Mesodermal cell (in vitro differentiated cells): ENCODE results near the gene ZFP3.

Experiments used
- H3K27ac ChIP-seq: 2 replicates; pipeline ENCODE4 v1.7.0; 2013; ENCODE audit warnings: mild to moderate bottlenecking, low read depth, low read length, moderate library complexity; ENCODE audit not compliant: severe bottlenecking
- H3K36me3 ChIP-seq: 2 replicates; pipeline ENCODE4 v1.7.1; 2013; ENCODE audit warnings: mild to moderate bottlenecking, low read length, moderate library complexity; ENCODE audit not compliant: control insufficient read depth, insufficient read depth
- H3K4me1 ChIP-seq: one replicate; pipeline ENCODE4 v1.7.1; 2013; ENCODE audit warnings: mild to moderate bottlenecking, low read length; ENCODE audit not compliant: insufficient read depth, control insufficient read depth, poor library complexity, severe bottlenecking
- H3K4me3 ChIP-seq: 2 replicates; pipeline ENCODE4 v1.7.0; 2013; ENCODE audit warnings: low read length, control low read depth, mild to moderate bottlenecking; ENCODE audit not compliant: insufficient read depth, poor library complexity, severe bottlenecking; ENCODE audit errors: extremely low read depth
- H3K9me3 ChIP-seq: 2 replicates; pipeline ENCODE4 v1.7.1; 2013; ENCODE audit warnings: mild to moderate bottlenecking, low read length, moderate library complexity; ENCODE audit not compliant: control insufficient read depth
- WGBS, 2 experiments: methylation state at CpG; one replicate each; pipeline ENCODE4 v1.1.5; 2013; ENCODE audit warnings: missing lambda C conversion rate in 2 of 2; ENCODE audit not compliant: insufficient coverage in 2 of 2; 5-methylcytosine and 5-hydroxymethylcytosine counted together

ZFP3 gene

DNA sequence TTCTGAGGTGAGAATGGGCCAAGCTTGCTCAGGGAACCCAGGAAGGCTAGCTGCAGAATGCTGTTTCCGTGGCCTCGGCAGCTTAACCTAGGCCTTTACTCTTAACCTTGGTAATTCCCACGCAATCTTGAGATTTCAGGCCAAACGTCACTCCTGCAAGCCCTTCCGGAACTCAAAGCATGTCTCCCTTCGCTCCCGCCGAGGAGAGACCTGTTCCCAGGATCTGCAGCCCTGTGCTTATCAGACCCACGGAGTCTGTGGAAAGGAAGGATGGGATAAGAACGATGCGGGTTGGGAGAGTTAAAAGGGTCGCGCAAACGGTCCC lies 524 bp upstream of the ZFP3 start:
- no peak overlapping the region for H3K27ac ChIP-seq
- no peak overlapping the region for H3K4me3 ChIP-seq
- whole genome bisulfite sequencing, 2 experiments, result 94 to 96% methylated on average over 14 of the region's 14 CpGs
- no peaks in the 10 kb centered on the region for H3K36me3 ChIP-seq
- no peaks in the 10 kb centered on the region for H3K9me3 ChIP-seq
- no peaks in the 10 kb centered on the region for H3K4me1 ChIP-seq

DNA sequence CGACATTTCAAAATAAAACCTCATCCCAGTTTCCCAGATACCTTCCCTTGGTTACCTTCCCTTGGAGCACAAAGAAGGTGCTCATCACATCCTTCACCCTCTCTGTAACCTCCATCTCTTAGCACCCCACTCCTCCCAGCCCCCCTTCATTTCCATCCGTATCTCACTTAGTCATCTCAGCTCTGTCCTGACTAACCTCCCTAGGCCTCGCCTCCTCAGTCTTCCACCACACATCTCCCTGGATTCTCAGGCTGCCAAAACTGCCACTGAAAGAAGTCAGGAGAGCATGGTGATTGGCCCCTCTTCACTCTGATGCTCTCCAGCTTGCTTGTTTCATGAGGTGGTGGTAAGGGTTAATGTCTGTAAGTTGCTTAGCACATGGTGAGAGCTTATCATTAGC lies 2.3 kb downstream of the ZFP3 start:
- H3K4me1 ChIP-seq, result no peaks in the 10 kb centered on the region
- H3K36me3 ChIP-seq, result no peaks in the 10 kb centered on the region
- WGBS, 2 experiments, result 100% methylated on average over 1 to 2 of the region's 3 CpGs
- H3K9me3 ChIP-seq, result no peaks in the 10 kb centered on the region
- no peak overlapping the region for H3K27ac ChIP-seq
- H3K4me3 ChIP-seq, result no peak overlapping the region

DNA sequence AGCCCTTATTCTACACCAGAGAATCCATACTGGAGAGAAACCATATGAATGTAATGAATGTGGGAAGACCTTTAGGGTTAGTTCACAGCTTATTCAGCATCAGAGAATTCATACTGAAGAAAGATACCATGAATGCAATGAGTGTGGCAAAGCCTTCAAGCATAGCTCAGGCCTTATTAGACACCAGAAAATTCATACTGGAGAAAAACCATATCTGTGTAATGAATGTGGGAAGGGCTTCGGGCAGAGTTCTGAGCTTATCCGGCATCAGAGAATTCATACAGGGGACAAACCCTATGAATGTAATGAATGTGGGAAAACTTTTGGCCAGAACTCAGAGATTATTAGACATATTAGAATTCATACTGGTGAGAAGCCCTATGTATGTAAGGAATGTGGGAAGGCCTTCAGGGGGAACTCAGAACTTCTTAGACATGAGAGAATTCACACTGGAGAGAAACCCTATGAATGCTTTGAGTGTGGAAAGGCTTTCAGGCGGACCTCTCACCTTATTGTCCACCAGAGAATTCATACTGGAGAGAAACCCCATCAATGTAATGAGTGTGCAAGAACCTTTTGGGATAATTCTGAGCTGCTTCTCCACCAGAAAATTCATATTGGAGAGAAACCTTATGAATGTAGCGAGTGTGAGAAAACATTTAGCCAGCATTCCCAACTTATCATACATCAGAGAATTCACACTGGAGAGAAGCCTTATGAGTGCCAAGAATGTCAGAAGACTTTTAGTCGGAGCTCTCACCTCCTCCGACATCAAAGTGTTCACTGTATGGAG lies 14.1 kb downstream of the ZFP3 start:
- H3K9me3 ChIP-seq, result peaks cover 75% of the 10 kb centered on the region

DNA sequence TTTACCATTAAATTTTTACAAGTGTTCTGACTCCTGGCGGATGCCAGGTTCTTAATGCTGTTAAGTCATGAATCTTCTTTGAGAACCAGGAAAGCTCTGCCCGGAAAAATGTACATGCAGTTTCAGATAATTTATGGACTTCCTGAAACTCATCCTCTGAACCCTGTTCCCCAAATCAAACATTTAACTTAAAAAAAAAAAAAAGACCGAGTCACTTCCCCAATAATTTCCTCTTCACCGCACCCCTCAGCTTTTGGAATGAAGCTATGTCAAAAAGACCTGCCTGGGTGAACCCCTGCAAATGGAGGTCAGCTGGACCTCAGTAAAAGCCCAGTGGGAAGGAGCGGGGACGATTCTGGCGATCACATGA lies 18.4 kb downstream of the ZFP3 start:
- Histone ChIP-seq H3K27ac (no peak overlapping the region), H3K4me3 (peak overlapping the region; percentile 37), H3K36me3 (no peaks in the 10 kb centered on the region), H3K9me3 (peaks cover 49% of the 10 kb centered on the region), H3K4me1 (no peaks in the 10 kb centered on the region)
- 75 to 82% methylated on average over 5 to 6 of the region's 7 CpGs for WGBS, 2 experiments

More for the DNA sequence above, 14.1 kb downstream of the ZFP3 start:
- H3K4me1 ChIP-seq, result no peaks in the 10 kb centered on the region
- no peak overlapping the region for H3K4me3 ChIP-seq
- no peak overlapping the region for H3K27ac ChIP-seq
- H3K36me3 ChIP-seq, result no peaks in the 10 kb centered on the region
- WGBS, 2 experiments, result 87% methylated on average over 3 of the region's 6 CpGs; no CpG with 5 or more reads in 1 of the 2 experiments

DNA sequence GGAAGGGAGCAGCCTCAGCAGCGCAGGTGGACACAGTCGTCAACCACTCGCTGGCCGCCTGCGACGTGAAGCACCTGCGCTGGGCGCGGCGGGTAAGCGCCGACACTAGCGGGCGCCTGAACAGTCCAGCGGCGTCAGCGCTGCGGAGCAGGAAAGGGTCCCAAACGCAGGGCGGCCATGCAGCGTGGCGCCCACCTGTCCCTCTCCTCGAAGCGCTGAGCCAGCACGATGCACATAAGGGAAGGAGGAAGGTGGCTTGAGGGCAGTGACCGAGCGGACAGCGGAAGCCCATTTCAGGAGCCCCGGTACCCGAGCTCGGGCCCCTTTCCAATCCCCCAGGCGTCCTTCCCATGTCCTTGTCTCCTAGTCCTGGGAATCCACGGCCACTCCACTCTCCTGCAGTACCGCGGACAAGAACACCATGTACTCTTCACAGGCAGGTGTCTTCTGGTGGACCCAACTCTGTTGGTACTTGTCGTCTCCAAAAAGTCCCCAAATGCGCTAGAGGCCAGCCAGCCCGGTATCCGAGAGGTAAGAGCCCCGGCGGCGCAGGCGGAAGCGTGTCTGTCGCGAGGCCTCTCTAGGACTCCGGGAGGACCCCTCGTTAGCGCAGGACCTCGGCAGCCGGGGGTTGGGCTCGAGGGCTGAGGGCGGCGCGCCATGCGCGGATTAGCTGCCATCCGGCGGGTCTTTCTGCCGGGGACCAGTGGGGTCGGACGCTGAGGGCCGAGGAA lies 19.0 kb downstream of the ZFP3 start:
- Histone ChIP-seq H3K4me3 (peak overlapping the region; percentile 37), H3K9me3 (peaks cover 44% of the 10 kb centered on the region), H3K4me1 (no peaks in the 10 kb centered on the region), H3K36me3 (no peaks in the 10 kb centered on the region), H3K27ac (no peak overlapping the region)
- WGBS, 2 experiments, result 37 to 42% methylated on average over 52 to 55 of the region's 63 CpGs

DNA sequence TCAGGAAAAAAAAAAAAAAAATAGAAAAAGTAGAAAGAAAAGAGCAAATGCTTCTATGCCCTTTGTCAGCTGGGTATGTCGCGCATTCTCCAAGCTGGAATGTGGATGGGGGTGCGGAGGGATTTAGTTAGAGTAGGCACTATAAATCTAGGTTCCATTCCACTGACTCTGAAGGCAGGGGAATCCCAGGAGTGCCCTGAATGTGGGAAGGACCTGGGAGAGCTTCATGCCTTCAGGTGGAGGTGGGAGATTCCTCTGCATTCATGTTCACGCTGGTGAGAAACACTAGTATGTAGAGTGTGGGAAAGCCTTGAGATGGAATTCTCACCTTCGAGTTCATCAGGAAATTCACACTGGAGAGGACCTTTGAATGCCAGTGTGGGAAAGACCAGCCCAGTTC lies 21.0 kb downstream of the ZFP3 start:
- H3K36me3 ChIP-seq, result peaks cover 9% of the 10 kb centered on the region
- no peak overlapping the region for H3K27ac ChIP-seq
- WGBS, 2 experiments, result 88 to 97% methylated on average over 5 of the region's 5 CpGs
- H3K4me3 ChIP-seq, result no peak overlapping the region
- peaks cover 25% of the 10 kb centered on the region for H3K9me3 ChIP-seq
- no peaks in the 10 kb centered on the region for H3K4me1 ChIP-seq

DNA sequence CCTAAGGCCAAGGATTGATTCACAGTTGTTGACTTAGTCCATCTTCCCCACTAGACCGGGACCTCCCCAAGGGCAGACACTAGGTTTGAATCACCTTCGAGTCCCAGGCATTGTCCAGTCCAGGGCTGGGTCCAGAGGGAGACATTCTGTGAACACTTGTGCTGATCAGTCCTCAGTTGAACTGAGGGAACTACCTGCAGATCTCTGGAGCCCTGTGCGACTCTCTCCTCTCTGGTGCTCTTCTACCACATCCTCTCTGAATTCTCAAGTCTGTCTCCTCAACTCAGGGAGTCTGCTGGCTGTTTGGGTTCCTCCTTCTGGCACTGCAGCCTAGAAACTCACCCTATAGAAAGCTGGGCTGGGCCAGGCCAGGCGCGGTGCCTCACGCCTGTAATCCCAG lies 22.6 kb downstream of the ZFP3 start:
- H3K27ac ChIP-seq, result no peak overlapping the region
- no peaks in the 10 kb centered on the region for H3K4me1 ChIP-seq
- 81 to 85% methylated on average over 3 to 6 of the region's 6 CpGs for WGBS, 2 experiments
- no peak overlapping the region for H3K4me3 ChIP-seq
- H3K9me3 ChIP-seq, result peaks cover 22% of the 10 kb centered on the region
- H3K36me3 ChIP-seq, result peaks cover 22% of the 10 kb centered on the region

DNA sequence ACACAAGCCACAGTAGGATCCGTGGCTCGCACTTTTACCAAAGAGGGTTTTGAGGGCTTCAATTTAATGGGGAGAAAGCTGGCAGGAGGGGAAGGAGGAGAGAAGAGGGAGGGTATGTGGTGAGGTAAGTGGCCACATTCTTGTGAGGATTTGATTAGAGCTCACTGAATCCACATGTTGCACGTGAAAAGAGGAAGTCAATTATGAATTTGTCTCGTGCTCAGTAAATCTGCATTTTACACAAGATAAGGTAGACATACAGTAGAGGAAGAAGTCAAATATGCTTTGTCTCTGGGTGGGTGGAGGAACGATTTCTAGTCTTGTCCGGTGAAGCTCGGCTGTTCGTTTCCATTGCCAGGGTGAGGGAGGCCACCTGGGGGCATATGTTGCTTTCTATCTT lies 32.5 kb downstream of the ZFP3 start:
- Histone ChIP-seq H3K9me3 (peaks cover 4% of the 10 kb centered on the region), H3K4me1 (no peaks in the 10 kb centered on the region), H3K27ac (no peak overlapping the region), H3K36me3 (peaks cover 60% of the 10 kb centered on the region), H3K4me3 (peak overlapping the region; percentile 83)
- WGBS, 2 experiments, result 22 to 35% methylated on average over 6 to 8 of the region's 8 CpGs

DNA sequence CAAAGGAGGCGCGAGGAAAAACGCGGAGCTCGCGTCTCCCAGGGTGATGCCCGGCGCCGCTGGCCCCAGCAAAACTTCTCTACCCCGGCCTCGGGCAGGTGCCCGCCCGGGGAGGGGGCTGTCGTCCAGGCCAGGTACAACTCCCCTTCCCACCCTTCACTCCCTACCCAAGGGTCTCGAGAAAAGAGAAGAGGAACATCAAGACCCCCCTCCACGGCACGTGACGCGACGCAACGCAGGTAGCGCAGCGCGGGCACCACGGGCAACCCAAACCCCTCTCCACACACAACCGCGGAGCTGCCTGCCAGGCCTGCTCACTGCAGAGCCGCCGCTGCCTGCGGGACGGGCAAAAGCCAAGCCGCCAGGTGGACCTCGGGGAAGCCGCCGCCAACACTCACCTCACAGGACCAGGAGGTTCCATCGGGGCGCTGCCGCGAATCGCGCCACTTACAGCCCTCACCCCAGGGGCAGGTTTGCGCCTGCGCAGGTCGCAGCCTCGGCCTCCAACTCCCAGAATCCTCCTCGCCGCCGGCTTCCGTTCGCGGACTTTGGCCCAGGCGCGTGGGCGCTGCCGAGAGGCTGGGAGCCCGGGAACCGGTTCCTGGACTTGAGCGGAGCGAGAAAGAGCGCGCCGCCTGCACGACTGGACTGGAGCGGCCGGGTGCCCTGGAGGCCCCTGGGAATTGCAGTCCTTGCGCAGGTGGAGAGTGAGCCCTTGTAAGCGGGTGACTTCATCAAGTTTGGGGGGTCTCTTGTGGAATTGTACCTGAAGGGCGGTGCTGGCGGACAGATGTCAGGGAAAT lies 33.3 kb downstream of the ZFP3 start, which contains the start of gene ZNF232:
Gene ZNF232 (minus strand): TSS at position 477 of the 803 bp plus-strand sequence. CDS start 56 bp downstream, at position 421.
- peak within 1 kb of the TSS; percentile 83 for H3K4me3 ChIP-seq
- peaks cover 52% of the 10 kb centered on the region for H3K36me3 ChIP-seq
- no peaks in the 10 kb centered on the region for H3K4me1 ChIP-seq
- H3K27ac ChIP-seq, result peak within 1 kb of the TSS; percentile 91
- 0% methylated on average over 40 to 43 of the region's 69 CpGs for WGBS, 2 experiments
- H3K9me3 ChIP-seq, result no peaks in the 10 kb centered on the region

DNA sequence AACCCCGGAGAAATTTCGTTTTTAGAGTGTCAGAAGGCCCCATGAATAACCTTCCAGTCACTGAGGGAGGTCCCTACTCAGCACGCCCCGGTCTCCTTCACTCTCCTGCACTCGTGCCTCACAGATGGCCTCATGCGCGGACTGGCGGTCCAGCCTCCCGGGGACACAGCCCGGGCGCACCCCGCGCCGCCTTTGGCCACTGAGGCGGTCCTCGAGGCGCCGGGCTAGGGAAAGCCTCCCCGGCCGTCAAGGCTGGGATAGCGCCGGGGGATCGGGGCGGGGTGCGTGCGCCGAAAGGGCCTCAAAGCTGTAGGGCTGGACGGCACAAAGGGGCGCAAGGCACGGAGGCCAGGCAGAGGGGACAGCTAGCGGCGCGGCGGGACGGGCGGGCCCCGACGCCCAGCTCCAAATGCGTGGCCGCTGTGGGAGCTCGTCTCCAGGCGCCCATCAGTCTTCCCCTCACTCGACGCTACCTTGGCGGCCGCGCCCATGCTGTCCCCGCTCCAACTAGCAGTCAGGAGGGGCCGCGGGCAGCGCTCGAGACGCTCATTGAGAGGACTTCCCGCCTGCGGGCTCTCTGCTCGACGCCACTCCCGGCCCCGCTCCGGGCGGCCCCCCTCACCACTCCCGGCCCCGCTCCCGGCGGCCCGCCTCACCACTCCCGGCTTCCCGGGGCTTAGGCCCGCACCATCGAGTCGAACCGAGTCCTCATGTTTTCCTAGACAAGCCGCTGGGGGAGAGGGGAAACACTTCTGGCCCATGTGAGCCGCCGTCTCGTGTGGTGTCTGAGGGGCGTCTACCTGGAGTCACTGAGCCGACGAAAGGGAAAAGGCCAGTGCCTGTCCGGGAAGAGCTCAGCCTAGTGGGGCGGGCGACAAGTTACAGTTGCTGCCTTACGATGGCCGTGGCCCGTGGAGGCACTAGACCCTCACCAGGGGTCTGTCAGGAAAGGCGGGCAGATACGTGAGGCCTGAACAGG lies 37.7 kb downstream of the ZFP3 start, which contains the start of gene USP6:
Gene USP6 (plus strand): TSS at position 360 of the 979 bp plus-strand sequence. CDS start 14,336 bp downstream, outside the sequence.
- Histone ChIP-seq H3K36me3 (peaks cover 11% of the 10 kb centered on the region), H3K9me3 (peaks cover 7% of the 10 kb centered on the region), H3K27ac (no peak within 1 kb of the TSS), H3K4me1 (no peaks in the 10 kb centered on the region), H3K4me3 (no peak within 1 kb of the TSS)
- WGBS, 2 experiments, result 93 to 95% methylated on average over 83 to 87 of the region's 87 CpGs
